HG02623 (cell line): ENCODE results near the gene SLC7A10.
"Not testable (repeated sequence)": the region's sequence is repeated elsewhere in the genome, so short reads cannot be mapped to it uniquely, and the experiment has no call there.

Experiments used
- ATAC-seq: cut with Tn5 transposase; IDR thresholded peaks from one replicate; pipeline ENCODE4 v1.9.1; 2021; ENCODE audit warnings: moderate library complexity; ENCODE audit not compliant: unreplicated experiment

SLC7A10 gene

DNA sequence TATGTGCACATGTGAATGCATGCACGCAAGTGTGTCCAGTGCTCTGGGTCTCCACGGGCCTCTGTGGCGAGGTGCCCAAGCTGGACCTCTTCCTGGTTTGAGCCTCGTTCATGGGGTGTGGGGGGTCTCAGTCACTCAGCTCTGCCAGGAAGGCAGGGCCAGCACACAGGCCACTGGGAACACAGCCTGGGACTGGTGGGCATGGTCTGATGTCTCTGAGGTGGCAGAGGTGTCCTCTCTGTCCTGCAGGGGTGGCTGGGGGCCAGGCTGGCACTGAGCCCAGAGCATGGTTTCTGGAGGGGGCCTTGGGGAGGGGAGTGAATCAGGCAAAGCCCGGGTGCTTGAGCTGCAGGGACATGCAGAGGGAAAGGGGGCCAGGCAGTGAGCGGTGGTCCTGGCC is 22.1 kb downstream of the SLC7A10 start:
- ATAC-seq = no peak

DNA sequence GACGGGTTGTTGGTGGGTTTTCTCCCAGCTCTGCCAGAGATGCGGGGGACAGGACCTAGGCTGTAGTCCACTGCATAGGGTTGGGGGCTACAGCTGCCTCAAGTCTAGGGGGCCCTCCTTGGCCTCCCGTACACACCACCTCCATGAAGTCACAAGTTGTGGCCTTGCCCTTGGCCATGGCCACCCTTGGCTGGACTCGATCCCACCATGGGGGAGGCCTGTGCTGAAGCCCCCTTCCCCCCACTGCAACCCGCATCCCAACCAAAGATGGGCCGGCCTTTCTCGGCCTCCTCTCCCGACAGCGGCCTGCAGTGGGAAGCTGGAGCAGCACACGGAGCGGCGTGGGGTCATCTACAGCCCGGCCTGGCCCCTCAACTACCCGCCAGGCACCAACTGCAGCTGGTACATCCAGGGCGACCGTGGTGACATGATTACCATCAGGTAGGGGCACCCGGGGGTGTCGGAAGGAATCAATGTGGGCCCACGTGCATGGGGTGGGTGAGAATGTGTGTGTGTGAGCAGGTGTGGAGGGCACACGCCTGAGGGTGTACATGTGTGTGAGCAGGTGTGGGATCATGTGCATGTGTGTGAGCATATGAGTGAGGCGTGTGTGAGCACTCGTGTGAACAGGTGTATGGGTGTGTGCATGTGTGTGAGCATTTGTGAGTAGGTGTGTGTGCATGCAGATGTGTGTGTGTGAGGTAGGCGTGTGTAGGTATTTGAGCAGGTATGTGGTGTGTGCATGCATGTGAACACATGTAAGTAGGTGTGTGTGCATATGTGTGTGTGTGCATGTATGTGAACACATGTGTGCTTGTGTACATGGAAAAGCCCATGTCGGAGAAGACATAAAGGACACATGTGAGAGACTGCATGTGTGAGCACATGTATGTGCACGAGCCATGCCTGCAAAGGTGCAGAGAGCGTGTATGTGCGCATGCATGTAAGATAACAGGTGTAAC is 22.8 kb downstream of the SLC7A10 start:
- no peak for ATAC-seq

DNA sequence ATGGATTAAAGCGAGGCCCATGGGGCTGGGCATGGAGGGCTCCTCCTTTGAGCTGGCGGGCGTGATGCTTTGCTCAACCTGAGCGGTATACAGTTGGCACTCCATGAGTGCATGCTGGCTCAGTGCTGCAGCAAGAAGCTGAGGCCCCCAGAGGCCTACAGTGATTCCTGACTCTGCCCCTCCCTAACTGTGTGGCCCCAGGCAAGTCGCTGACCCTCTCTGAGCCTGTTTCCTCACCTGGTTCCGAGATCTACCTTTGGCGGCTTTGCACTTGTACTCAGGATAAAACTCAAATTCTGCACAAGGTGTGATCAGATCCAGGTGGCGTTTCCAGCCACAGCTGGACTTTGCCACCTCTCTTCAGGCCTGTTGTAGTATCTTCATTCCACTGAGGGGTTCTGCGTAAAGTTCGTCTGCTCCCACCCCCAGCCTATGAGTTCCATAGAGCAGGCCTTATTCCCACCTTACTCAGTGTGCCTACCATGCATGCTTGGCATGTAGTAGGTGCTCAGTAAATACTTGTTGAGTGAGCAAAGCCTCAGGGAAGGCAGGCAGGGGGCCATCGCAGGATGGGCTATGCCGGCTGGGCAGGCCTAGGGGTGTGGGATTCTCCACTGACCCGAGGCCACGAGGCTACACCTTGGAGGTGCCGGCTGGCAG is 23.6 kb downstream of the SLC7A10 start:
- ATAC-seq = no peak

DNA sequence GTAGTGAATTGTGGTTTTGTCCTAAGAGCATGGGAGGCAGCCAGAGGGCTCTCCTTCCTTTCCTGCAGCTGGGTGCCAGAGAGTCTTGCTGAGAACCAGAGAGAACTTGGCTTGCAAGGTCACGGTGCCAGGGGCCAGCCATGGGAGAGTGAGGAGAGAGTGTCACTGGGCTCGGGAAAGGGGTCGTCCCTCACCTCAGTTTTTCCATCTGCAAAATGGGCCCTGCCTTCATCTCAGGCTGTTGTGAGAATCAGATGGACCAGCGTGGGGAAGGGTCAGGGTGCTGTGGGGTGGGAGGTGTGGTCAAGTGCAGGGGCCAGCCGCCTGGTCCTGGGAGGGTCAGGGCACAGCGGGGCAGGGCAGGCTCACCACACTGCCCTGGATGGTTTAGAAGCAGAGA is 24.2 kb downstream of the SLC7A10 start:
- ATAC-seq = no peak

DNA sequence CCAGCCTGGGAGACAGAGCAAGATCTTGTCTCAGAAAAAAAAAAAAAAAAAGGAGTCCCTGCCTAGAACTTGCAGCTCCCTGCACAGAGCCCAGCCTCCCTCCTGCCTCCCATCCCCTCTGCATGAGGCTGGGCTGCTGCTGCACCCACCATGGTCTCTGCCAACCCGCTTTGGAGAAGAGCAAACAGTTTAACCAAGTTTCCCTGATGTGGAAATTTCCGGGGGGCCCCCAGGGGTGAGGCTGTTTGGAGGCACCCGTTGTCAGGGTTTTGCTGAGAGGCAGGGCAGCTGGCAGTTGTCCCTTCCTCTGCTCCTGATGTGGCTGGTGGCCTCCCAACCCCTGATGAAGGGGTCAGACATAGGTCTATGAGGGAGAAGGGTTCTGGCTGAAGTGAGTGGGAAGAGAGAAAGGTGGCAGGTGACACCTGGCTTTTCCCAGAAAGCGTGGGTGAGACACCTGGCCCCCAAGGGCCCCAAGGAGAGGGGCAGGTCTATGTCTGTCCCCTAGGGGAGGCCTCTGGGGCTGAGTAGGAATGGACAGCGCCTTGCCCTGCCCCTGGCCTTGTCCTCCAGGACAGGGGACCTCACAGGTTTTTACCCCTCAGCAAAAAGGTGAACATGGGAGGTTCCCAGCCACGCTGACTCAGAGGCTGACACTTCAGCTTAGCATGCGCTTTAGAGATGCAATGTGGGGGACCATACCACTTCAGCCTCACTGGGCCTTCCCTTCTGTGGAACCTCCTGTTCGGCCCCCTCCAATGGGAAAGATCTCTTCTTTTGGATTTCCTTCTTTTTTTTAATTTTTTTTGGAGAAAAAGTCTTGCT is 26.0 kb downstream of the SLC7A10 start:
- no peak for ATAC-seq

DNA sequence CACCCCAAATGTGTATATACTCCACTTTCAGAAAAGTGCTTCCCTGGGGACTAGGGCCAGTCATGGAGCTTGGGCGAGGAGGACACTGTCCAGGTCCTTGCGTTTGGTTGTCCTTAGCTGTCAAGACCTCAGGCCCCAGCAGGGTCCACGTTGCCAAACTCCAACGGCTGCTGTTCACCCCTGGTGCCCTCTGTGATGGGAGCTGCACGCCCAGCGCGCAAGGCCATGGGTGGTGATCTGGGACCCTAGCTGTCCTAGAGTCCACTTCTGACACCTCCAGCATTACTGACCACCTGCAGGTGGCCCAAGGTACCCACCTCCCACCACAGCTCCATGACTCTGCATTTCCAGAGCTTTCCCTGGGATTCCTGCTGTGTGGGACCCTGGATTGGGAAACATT is 27.5 kb downstream of the SLC7A10 start:
- ATAC-seq = no peak

DNA sequence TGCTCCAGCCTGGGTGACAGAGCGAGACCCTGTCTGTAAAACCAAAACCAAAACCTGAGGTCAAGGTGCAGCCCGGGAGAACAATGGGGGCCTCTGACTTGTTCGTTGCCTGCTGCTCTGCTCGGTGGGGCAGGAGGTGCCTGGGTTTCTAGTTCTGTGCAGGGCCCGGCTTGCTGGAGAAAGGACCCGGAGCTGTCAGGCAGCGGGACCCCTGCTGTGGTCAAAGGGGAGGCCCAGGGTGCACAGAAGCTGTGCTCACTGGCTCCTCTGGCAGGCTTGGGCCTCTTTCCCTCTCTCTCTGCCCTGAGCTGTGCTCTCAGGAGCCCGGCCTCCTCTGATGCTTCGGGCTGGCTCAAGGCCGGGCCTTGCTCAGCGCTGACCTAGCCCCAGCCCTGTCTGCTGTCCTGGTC is 28.1 kb downstream of the SLC7A10 start:
- ATAC-seq = no peak

DNA sequence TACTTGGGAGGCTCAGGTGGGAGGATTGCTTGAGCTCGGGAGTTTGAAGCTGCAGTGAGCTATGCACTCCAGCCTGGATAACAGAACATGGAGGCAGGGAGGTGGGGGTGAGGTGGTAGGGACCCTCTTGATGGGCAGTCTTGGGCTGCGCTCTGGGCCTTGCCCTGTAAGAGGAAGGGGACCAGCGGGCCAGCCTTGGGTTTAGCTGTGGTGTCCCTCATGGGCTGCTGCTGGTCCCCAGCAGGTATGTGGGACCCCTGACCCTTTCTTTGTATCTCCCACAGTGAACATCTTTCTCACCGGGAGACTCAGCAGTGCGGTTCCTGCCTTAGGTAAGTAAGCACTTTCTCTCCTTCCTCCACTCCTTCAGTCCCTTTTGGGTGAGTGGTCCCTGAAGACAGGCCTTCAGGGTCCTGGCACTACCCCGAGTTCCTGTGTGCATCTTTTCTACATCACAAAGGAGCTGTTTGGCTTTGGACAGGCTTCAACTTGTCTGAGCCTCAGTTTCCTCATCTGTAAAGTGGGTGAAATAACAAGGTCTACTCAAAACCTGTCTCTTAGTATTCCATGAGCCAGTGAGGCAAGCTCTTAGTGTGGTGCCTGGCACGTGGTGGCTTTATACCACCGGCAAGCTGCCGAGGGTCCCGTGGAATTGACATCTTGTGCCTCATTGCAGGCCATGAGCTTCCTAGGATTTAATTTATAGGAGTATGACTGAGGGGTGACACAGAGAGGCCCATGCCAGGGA is 29.0 kb downstream of the SLC7A10 start:
- ATAC-seq = no peak

DNA sequence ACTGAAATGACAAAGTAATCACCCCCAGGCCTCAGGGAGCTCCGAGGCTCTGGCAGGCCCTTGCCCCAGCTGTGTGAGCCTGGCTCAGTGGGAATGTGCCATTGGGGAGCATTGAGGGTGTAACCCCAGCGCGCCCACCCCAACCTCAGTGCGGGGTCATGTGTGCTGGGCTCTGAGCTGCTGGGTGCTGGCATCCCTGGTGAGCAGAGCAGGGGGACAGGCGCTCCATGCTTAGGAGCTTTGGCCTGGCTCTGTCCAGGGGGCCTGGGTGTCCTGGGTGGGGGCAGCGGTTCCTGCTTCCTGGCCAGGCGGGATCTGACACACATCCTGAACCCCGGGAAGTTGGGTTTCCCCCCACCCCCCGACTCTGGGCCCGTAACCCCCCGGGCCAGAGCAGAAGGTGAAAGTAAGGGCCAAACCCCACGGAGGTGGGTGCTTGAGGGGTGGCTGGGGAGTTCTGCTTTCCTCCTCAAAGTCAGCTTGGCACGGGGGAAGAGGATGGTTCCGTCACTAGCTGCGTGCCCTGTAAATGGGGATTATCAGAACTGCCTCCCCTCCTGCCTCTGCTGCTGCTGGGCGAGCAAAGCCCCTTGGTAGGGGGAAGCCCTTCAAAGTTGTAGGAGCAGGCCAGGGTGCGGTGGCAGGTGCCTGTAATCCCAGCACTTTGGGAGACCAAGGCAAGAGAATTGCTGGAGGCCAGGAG is 29.9 kb downstream of the SLC7A10 start:
- no peak for ATAC-seq

DNA sequence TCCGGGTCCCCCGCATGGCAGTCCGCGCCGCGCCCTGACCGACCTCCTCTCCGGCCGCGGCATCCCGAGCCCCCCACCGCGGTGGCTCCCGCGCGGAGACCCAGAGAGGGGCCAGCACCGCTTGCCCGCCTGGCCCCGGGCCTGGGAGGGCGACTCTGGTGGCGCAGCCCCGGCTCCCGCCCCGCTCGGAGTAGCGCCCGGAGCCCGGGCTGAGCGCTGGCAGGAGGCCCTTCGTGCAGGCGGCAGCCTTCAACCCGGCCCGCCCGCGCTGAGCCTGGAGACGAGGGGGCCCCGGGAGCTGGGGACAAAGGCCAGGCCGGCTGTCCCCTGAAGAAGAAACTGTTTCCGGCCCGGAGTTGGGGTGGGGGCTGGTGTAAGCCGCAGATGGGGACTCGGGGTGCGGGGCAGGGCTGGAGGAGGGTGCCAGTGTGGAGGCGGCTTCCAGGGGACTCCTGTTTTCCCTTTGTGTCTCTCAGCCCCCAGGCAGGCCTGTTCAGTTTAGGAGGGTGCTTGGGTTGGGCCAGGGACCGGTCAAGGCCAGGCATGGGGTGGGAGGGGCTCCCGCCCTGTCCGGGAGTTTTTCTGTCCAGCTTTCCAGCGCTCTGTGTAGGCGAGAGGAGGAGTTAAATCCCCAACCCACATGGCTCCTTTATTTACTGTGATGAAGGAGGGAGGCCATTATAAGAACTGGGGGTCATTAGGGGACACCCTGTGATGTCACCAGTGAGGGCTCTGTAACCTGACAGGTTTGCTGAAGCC is 30.6 kb downstream of the SLC7A10 start:
- no peak for ATAC-seq

DNA sequence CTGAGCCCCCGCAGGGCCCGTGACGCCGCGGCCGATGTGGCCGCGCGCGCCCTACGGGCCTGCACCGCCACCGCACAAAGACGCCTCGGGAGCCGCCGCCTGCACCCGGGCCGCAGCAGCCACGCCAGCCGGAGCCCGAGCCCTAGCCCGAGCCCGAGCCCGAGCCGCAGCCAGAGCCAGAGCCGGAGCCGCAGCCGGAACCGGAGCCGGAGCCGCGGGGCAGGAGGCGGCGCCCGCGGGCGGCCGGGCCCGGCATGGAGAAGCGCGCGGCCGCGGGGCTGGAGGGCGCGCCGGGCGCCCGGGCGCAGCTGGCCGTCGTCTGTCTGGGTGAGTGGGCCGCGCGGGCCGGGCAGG is 31.1 kb downstream of the SLC7A10 start:
- no peak for ATAC-seq

DNA sequence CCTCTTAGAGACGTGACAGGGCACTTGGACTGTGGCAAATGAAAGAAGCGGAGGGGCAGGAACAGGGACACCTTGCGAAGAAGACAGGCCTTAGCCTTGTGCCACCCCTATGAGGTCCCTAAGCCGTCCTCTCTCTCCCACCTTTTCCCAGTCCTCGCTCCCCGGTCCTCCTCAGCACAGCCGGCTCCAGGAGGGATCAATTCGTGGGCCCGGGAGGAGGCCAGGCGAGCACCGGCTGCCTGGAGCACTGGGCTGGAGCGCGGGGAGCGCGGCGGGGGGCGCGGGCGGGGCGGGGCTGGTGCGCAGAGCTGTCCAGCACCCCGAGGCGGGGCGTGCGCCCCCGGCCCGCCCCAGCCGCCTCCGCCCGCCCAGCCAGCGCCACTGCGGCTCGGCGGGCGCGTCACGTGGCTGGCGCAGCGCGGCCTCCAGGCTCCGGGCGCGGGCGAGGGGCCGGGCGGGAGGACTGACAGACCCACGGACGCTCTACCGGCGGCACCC is 31.7 kb downstream of the SLC7A10 start, which contains the start of gene LRP3:
LRP3 (plus strand) TSS at position 466 of the 498 bp plus-strand sequence. CDS start 456 bp downstream, outside the sequence.
- ATAC-seq = no peak

DNA sequence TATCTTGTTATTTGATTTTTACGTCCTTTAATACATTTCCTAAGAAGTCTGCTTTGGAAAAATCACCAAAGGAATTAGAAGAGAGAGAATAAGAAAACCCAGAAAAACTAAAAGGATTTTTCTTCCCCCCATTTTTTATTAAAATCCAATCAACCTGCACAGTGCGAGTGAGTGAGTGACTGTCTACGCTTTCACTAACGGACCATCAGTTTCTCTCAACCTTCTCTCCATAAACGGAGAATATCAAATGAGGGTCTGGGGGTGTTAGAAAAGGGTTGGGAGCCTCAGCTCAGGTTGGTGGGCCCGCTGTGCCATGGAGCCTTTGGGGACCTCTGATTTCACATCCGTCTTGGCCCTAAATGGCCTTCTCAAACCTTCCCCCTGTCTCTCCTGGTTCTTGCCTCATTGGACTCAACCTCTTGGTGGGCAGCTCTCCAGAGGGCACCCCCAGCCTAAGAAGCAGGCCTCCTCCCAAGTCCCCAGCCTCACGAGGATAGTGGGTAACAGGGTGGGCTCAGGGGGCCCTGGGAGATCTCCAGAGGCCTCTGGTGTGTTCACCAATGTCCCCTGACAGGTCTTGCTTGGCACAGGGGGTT is 32.3 kb downstream of the SLC7A10 start:
- ATAC-seq = no peak

DNA sequence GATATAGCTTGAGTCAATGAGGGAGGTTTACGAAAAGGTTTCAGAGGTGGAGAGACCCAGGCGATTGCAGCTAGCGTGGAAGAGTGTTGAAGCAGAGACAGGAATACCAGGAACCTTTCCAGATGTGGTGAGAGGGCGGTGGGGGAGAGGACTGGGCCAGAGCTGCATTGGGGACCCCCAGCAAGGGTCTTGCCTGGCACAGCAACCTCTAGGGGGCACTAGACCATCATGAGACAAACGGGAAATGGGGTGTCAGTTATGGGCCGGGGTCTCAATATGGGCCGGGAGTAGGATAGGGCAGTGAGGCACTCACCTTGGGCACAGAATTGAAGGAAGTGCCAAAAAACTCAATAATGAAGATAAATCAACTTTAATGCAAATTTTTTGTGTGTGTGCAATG is 33.6 kb downstream of the SLC7A10 start:
- no peak for ATAC-seq

DNA sequence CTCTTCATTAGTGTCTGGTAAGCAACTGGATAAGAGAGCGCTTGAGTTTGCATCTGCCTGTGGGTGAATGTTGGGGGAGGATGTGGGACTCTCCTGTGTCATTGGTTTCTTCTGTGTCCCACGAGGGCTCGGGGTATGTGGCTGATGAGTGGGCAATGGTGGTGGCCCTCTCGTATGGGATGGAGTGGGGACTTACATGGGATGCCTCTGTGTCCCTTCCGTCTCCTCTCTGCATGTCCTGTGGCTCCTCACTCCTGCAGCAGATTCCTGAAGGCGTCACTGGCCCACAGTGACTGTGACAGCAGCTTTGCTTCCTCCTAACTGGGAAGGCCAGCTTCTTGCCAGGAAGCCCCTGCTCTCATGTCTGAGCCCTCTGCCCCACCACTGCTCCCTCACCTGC is 34.1 kb downstream of the SLC7A10 start:
- no peak for ATAC-seq

DNA sequence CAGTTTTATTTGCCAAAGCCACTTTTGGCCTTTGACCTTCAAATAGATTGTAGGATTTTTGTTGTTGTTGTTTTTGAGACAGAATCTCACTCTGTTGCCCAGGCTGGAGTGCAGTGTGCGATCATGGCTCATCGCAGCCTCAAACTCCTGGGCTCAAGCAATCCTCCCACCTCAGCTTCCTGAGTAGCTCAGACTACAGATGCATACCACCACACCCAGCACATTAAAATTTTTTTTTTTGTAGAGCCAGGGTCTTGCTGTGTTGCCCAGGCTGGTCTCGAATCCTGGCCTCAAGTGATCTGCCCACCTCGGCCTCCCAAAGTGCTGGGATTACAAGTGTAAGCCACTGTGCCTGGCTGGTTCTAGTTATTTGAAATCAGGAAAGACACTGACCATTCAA is 34.6 kb downstream of the SLC7A10 start:
- ATAC-seq = not testable (repeated sequence)

DNA sequence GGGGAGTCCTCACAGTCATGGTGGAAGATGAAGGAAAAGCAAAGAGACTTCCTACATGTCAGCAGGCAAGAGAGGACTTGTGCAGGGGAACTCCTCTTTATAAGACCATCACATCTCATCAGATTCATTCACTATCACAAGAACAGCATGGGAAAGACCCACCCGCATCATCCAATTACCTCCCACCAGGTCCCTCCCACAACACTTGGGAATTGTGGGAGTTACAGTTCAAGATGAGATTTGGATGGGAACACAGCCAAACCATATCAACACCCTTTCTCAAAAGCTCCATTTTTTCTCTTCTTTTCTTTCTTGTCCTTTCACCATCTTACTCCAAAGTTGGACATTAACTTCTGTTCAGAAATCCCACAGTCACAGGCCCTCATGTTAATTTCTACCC is 36.2 kb downstream of the SLC7A10 start:
- no peak for ATAC-seq

DNA sequence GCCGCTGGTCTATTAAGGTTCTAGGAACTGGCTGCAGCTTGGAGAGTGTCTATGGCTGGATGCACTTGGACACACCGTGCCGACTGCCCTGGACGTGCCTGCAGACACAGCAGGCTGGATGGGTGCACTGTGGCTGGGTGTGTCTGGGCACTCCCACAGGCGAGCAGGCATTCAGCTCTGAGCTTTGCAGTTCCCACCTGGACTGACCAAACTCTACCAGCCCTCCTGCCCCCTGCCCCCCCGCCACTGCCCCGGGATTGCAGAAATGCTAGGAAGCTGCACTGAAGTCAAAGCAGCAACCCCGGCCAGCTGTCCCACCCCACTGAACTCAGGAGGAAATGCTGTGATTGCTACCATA is 38.5 kb downstream of the SLC7A10 start:
- no peak for ATAC-seq
